Esophagus muscularis mucosa (tissue), 3 donors: ENCODE measurements around the gene RPS19BP1.

Experiments
- CTCF ChIP-seq, 3 experiments: fragments of 200-600 bp in 2 of 3; fragments of 450-650 bp in 1 of 3; sonication (generic) in 2 of 3; IDR thresholded peaks; one replicate each; pipeline ENCODE4 v1.5.1; 2017 to 2019; ENCODE audit warnings: antibody characterized with exemption in 3 of 3, mild to moderate bottlenecking in 2 of 3, moderate library complexity in 1 of 3
- POLR2AphosphoS5 ChIP-seq, 2 donors: sonication (generic); formaldehyde crosslinking; IDR thresholded peaks; one replicate each; pipeline ENCODE4 v1.6.1; 2017; ENCODE audit warnings: antibody characterized with exemption in 2 of 2

- TF ChIP-seq CTCF (IDR thresholded peaks at IDR 0.05) (no peak), POLR2AphosphoS5 (IDR thresholded peaks at IDR 0.05) (no peak)
Observed at GRCh38 chr22:39558950-39559349, 26.4 kb upstream of the RPS19BP1 start.
